Endothelial cell of umbilical vein (primary cell): ENCODE measurements around the gene SH3BGRL3. TPM values are rescaled to one million over a fixed set of nuclear protein-coding genes. Genes with fewer than 3 reads are reported as not detected.

ENCODE experiments used
- BruUV-seq: library from RNA; stranded (reverse); fragments of 400-500 nt; replicated peaks from 2 replicates; lab custom pipeline; 2021; lab: Mats Ljungman, UMichigan
- CTCF ChIA-PET: fragments of 300-600, 350-600 bp; sonication (Branson Sonifier 250); formaldehyde crosslinking; loops from one replicate; lab custom pipeline; 2021; ENCODE audit warnings: antibody characterized with exemption, inconsistent platforms; lab: Charles Lee
- POLR2A ChIA-PET: fragments of 300-600, 350-600 bp; sonication (Branson Sonifier 250); formaldehyde crosslinking; loops from one replicate; lab custom pipeline; 2021; ENCODE audit warnings: antibody characterized with exemption, inconsistent platforms; lab: Charles Lee
- DNase-seq: peaks from one replicate; pipeline ENCODE4 v3.0.0-alpha.2; 2011; ENCODE audit warnings: low read depth, low spot score
- FAIRE-seq: peaks from 2 replicates; lab custom pipeline; 2011; peaks lifted over from hg19 to GRCh38; lab: Jason Lieb, UNC
- H2AFZ ChIP-seq: 2 replicates; pipeline ENCODE4 v1.6.0; 2012; ENCODE audit warnings: low read depth, low read length, control low read depth, inconsistent platforms
- H3K27ac ChIP-seq: 2 replicates; pipeline ENCODE4 v1.5.1; 2011; ENCODE audit warnings: low read depth, mild to moderate bottlenecking, control low read depth, low read length, moderate library complexity; ENCODE audit not compliant: insufficient read depth
- H3K27me3 ChIP-seq, 2 experiments: 2 replicates each; pipeline versions ENCODE4 v1.6.0 to v1.6.1; 2011; ENCODE audit warnings: low read length in 2 of 2, mixed read lengths in 1 of 2; ENCODE audit not compliant: control insufficient read depth in 2 of 2, insufficient read depth in 2 of 2
- H3K36me3 ChIP-seq, 2 experiments: 2 replicates in 1 of 2; 3 replicates in 1 of 2; pipeline ENCODE4 v1.5.1; 2011; ENCODE audit warnings: low read length in 2 of 2, mild to moderate bottlenecking in 1 of 2, moderate library complexity in 1 of 2; ENCODE audit not compliant: control insufficient read depth in 2 of 2, insufficient read depth in 2 of 2; ENCODE audit errors: extremely low read depth in 1 of 2
- H3K4me1 ChIP-seq: 3 replicates; pipeline ENCODE4 v1.5.1; 2011; ENCODE audit warnings: mild to moderate bottlenecking, low read length; ENCODE audit not compliant: control insufficient read depth, insufficient read depth; ENCODE audit errors: extremely low read depth
- H3K4me2 ChIP-seq: 2 replicates; pipeline ENCODE4 v1.6.1; 2011; ENCODE audit warnings: low read length, control low read depth, mixed read lengths; ENCODE audit not compliant: insufficient read depth
- H3K4me3 ChIP-seq, 3 experiments: fragments of 200-600 bp in 1 of 3; sonication (generic), shearing (Covaris generic) in 1 of 3; replicated peaks in 1 of 3; 2 replicates each; pipeline ENCODE4 v1.5.1; 2011 to 2016; ENCODE audit warnings: control low read depth in 3 of 3, low read length in 3 of 3, mild to moderate bottlenecking in 2 of 3, inconsistent platforms in 1 of 3, low read depth in 1 of 3, moderate library complexity in 1 of 3; ENCODE audit not compliant: insufficient read depth in 1 of 3
- H3K79me2 ChIP-seq: 2 replicates; pipeline ENCODE4 v1.6.0; 2012; ENCODE audit warnings: low read length, inconsistent platforms; ENCODE audit not compliant: control insufficient read depth, insufficient read depth
- H3K9ac ChIP-seq: replicated peaks from 2 replicates; pipeline ENCODE3; 2011; ENCODE audit warnings: low read length, control low read depth; ENCODE audit not compliant: insufficient read depth; ENCODE audit errors: extremely low read depth
- H3K9me1 ChIP-seq: replicated peaks from 3 replicates; pipeline ENCODE4 v1.6.0; 2011; ENCODE audit warnings: mild to moderate bottlenecking, low read length; ENCODE audit not compliant: control insufficient read depth, insufficient read depth; ENCODE audit errors: extremely low read depth
- H3K9me3 ChIP-seq: replicated peaks from 2 replicates; pipeline ENCODE4 v1.5.1; 2012; ENCODE audit warnings: low read length, inconsistent platforms; ENCODE audit not compliant: control insufficient read depth, insufficient read depth
- H4K20me1 ChIP-seq: replicated peaks from 2 replicates; pipeline ENCODE3; 2011; ENCODE audit warnings: mild to moderate bottlenecking, low read length; ENCODE audit not compliant: control insufficient read depth, insufficient read depth; ENCODE audit errors: extremely low read depth
- CTCF ChIP-seq, 2 donors: IDR thresholded peaks; 1 replicate in 1 of 2; 2 replicates in 1 of 2; pipeline ENCODE4 v1.5.1; 2011; ENCODE audit warnings: low read length in 2 of 2, mild to moderate bottlenecking in 2 of 2, moderate library complexity in 2 of 2, control low read depth in 1 of 2, inconsistent platforms in 1 of 2, low read depth in 1 of 2; ENCODE audit not compliant: insufficient read depth in 1 of 2; ENCODE audit errors: extremely low read depth in 1 of 2
- EZH2 ChIP-seq: IDR thresholded peaks from 2 replicates; pipeline ENCODE4 v1.6.1; 2012; ENCODE audit warnings: borderline replicate concordance, low read depth, mild to moderate bottlenecking, moderate library complexity, low read length, inconsistent platforms; ENCODE audit not compliant: severe bottlenecking
- FOS ChIP-seq: IDR thresholded peaks from 2 replicates; pipeline ENCODE4 v1.6.1; 2011; ENCODE audit warnings: mild to moderate bottlenecking, low read length, moderate library complexity, borderline replicate concordance; ENCODE audit not compliant: insufficient read depth
- GATA2 ChIP-seq: IDR thresholded peaks from 2 replicates; pipeline ENCODE4 v1.7.0; 2011; ENCODE audit warnings: low read depth, mild to moderate bottlenecking, moderate library complexity, mixed read lengths, low read length; ENCODE audit not compliant: insufficient read length, insufficient read depth
- JUN ChIP-seq: IDR thresholded peaks from 2 replicates; pipeline ENCODE4 v1.6.1; 2011; ENCODE audit warnings: borderline replicate concordance, low read depth; ENCODE audit not compliant: insufficient read length, insufficient read depth
- MAX ChIP-seq: IDR thresholded peaks from 2 replicates; pipeline ENCODE4 v1.6.1; 2011; ENCODE audit not compliant: insufficient read depth, insufficient read length
- MYC ChIP-seq: IDR thresholded peaks from one replicate; pipeline ENCODE4 v1.6.1; 2011; ENCODE audit warnings: mild to moderate bottlenecking, low read depth, low read length
- POLR2A ChIP-seq: IDR thresholded peaks from 2 replicates; pipeline ENCODE4 v1.6.1; 2012; ENCODE audit warnings: low read depth, mild to moderate bottlenecking, control low read depth, low read length
- POLR2AphosphoS5 ChIP-seq: IDR thresholded peaks from 2 replicates; pipeline ENCODE4 v1.6.1; 2012; ENCODE audit warnings: low read depth, mild to moderate bottlenecking, control low read depth, low read length, moderate library complexity; ENCODE audit not compliant: insufficient read depth
- dilution Hi-C: fragments of 300-500 bp; cut with MboI; formaldehyde crosslinking; loops from one replicate; pipeline ENCODE4 v1.15.0; 2019; ENCODE audit warnings: low sequenced_read_pairs; ENCODE audit not compliant: extremely low pct_ligation_motif_present
- intact Hi-C: fragments of 100-400 bp; cut with micrococcal nuclease; formaldehyde crosslinking; loops from one replicate; pipeline ENCODE4 v1.10.0; 2022
- polyA plus RNA-seq, 4 experiments: library from polyadenylated mRNA; depleted of rRNA in 3 of 4; stranded (reverse) in 3 of 4; unstranded in 1 of 4; fragments of >200 nt; gene quantifications; 2 replicates each; pipeline versions ENCODE4 v1.2.1 to v1.2.3, GENCODE V29; 2011 to 2012; ENCODE audit warnings: missing spikeins in 1 of 4
- total RNA-seq: library from RNA; stranded (reverse); gene quantifications from 2 replicates; pipeline ENCODE4 v1.2.3, GENCODE V29; 2021

The SH3BGRL3 gene
- total and polyA plus RNA-seq, 2 donors (not counting 3 experiments of a cell fraction or from before 2014, with no cell fraction given) = 233 to 344 TPM

- Histone ChIP-seq H3K27me3 (no peaks in the 10 kb centered on the region), H3K9ac (no peak overlapping the region), H3K4me3 (no peak overlapping the region), H3K79me2 (peaks cover 31% of the 10 kb centered on the region), H3K4me2 (no peak overlapping the region), H3K4me1 (peaks cover 39% of the 10 kb centered on the region), H3K27ac (no peak overlapping the region), H3K9me1 (no peaks in the 10 kb centered on the region), H2AFZ (no peak overlapping the region), H3K9me3 (no peaks in the 10 kb centered on the region), H3K36me3 (peaks cover 0 to 8% of the 10 kb centered on the region in 2 experiments), H4K20me1 (no peaks in the 10 kb centered on the region)
- DNase-seq = no peak
- TF ChIP-seq JUN (no peak), MAX (no peak), FOS (no peak), MYC (no peak), POLR2AphosphoS5 (no peak), POLR2A (no peak), EZH2 (no peak), GATA2 (no peak), CTCF (IDR thresholded peaks at IDR 0.05; ENCODE audit: extremely low read depth in 1 of 2, insufficient read depth in 1 of 2, low read depth in 1 of 2, low read length in 2 of 2) (no peak)
- no TSS peak for BruUV-seq
- ChIA-PET POLR2A (interaction anchor here (0.8 kb wide), 1 partner anchor 9 kb away, joined by 4 read pairs; no protein-coding TSS in a partner anchor), CTCF (interaction anchor here (0.6 to 4.3 kb wide), 6 partner anchors 8 to 234 kb away, joined by 3 to 120 read pairs (median 4); partner anchors contain the start of gene CD52)
- intact Hi-C loops = no loop called here
- no peak for FAIRE-seq
- dilution Hi-C loops = no loop called here
These were observed 3.5 kb downstream of the SH3BGRL3 start for GRCh38 chr1:26283279-26283853.
